NCI-H2081 treated with DMSO at 0.1 percent for 48 hours (cell line): ENCODE measurements around the gene PCID2.

ENCODE experiments used
- DNase-seq: peaks from one replicate; lab custom pipeline; 2025; lab: John Stamatoyannopoulos, UW

The PCID2 gene

GRCh38 chr13:113219256-113219940 lies 10.9 kb upstream of the PCID2 start:
- no peak for DNase-seq

GRCh38 chr13:113218586-113218985 lies 10.1 kb upstream of the PCID2 start:
- no peak for DNase-seq

GRCh38 chr13:113216254-113217048 lies 8.0 kb upstream of the PCID2 start:
- no peak for DNase-seq

- DNase-seq = no peak
These were observed 3.3 kb upstream of the PCID2 start for GRCh38 chr13:113211774-113212173.

- DNase-seq = no peak
These were observed 2.4 kb upstream of the PCID2 start for GRCh38 chr13:113210833-113211232.

- DNase-seq = no peak
These were observed 1.4 kb upstream of the PCID2 start for GRCh38 chr13:113209759-113210421.

GRCh38 chr13:113209336-113209758 lies 878 bp upstream of the PCID2 start, which contains the start of gene CUL4A:
Gene CUL4A, plus strand, starts transcription at chr13:113209613. Its CDS starts 15 bp downstream, at chr13:113209628.
- no peak for DNase-seq

- DNase-seq = no peak
These were observed 514 bp downstream of the PCID2 start for GRCh38 chr13:113207890-113208420.

GRCh38 chr13:113207460-113207859 lies 1.0 kb downstream of the PCID2 start:
- no peak for DNase-seq

- DNase-seq = no peak
These were observed 3.0 kb downstream of the PCID2 start for GRCh38 chr13:113205428-113205931.

- no peak for DNase-seq
These were observed 4.1 kb downstream of the PCID2 start for GRCh38 chr13:113204378-113204734.

- no peak for DNase-seq
These were observed 4.7 kb downstream of the PCID2 start for GRCh38 chr13:113203507-113204377.

GRCh38 chr13:113202912-113203311 lies 5.6 kb downstream of the PCID2 start:
- DNase-seq = no peak

- DNase-seq = no peak
These were observed 6.7 kb downstream of the PCID2 start for GRCh38 chr13:113201815-113202214.

GRCh38 chr13:113196970-113197737 lies 11.3 kb downstream of the PCID2 start:
- no peak for DNase-seq

GRCh38 chr13:113195360-113195759 lies 13.1 kb downstream of the PCID2 start:
- no peak for DNase-seq

- no peak for DNase-seq
These were observed 15.6 kb downstream of the PCID2 start for GRCh38 chr13:113192902-113193301.

- DNase-seq = no peak
These were observed 16.2 kb downstream of the PCID2 start for GRCh38 chr13:113192279-113192678.

GRCh38 chr13:113190181-113190580 lies 18.3 kb downstream of the PCID2 start:
- DNase-seq = no peak

- no peak for DNase-seq
These were observed 20.4 kb downstream of the PCID2 start for GRCh38 chr13:113187883-113188665.
